GM19238 (cell line): Measurements from ENCODE around the gene CHCHD6.

Experiments used
- DNase-seq: peaks from one replicate; pipeline ENCODE4 v3.0.0; 2011; ENCODE audit warnings: low spot score; ENCODE audit not compliant: insufficient read length

The CHCHD6 gene

GRCh38 chr3:126668450-126669401 is 35.3 kb upstream of the CHCHD6 start:
- DNase-seq: no peak

- DNase-seq: no peak
Measured at GRCh38 chr3:126671521-126671920, 32.5 kb upstream of the CHCHD6 start.

DNA sequence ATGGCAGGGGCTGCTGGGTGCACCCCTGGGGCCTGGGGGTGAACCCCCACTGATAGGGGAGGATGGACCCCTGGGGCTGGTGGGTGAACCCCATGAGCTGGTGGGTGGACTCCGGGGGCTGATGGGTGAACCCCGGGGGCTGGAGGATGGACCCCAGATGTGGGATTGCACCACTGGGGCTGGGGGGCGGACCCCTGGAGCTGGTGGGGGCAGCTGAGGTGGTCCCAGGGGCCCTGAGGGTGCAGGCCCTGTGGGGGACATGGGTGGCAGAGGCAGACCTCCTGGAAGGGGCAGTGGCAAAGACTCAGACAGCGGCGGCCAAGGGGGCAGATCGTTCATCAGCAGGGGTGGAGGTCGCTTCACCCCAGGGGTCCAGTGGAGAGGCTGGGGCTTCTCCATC is 31.7 kb upstream of the CHCHD6 start:
- no peak for DNase-seq

DNA sequence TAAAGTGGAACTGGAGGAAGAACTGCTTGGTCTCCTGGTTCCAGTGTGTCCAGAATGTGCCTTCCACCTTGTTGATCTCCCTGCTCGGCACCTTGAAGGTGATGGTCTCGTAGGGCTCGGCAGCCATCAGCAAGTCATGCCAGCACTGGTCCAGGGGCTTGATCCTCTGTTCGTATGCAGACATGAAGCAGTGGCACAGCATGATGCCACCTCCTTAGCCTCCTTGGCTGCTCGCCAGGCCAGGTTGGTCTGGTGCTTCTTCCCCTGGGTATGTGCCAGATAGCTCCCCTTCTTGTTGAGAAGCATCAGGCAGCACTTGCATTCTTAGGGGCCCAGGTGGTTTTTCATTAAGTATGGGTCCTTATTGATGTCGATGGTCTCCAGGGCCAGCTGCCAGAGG is 31.3 kb upstream of the CHCHD6 start:
- DNase-seq: no peak

DNA sequence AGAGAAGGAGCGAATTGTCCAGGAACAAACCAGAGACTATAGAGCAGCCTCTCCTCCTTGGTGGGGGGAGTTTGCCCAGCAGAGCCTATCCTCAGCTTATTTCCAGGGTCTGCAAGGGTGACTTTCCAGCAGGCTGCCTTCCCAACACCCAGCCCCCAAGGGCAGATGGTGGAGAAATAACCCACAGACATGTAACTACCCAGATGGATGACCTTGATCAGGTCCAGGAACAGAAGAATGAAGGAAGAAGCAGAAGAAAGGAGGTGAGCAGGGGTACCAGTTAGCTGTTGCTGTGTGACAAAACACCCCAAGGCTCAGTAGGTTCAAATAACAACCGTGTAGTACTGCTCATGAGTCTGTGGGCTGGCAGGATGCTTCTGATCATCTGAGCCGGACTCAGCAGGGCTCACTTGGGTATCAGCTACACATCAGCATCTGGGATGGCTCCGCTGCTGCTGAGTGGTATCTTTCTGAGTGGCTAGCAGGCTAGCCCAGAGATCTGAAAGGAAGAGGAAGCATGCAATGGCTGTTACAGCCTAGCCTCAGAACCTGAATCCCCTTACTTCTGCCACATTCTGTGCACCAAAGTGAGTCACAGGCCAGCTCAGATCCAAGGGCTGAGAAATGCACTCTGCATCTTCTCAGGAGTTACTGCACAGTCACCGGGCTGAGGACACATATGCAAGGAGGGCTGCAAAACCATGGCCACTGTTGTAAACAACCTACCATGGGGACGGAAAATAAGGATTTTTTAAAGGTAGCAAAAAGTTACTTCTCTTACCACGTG is 26.9 kb upstream of the CHCHD6 start:
- DNase-seq: no peak

DNA sequence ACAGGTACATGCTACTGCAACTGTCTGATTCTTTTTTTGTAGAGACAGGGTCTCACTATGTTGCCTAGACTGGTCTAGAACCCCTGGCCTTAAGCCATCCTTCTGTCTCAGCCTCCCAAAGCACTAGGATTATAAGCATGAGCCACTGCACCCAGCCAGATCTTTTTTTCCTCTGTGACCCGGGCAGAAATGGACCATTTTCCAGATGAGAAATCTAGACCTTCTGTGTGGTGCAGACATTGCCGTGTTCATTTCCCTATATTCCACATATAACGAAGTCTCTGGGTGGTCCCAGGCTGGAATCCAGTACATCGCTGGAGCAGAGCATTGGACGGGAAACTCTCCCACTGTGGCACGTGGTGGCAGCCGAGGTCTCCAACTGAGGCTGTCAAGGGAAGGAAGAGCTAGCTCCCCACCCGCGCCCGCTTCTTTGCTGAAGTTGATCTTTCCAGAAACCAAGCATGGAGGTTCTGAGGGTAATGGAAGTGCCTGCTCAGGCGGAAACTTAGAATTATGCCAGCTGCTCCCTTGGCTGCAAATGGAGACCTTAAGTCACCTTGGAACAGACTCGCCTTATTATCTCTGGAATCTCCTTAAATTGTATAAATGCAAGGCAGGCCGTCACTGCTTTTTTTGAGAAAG is 26.1 kb upstream of the CHCHD6 start:
- no peak for DNase-seq

GRCh38 chr3:126678693-126679317 is 25.2 kb upstream of the CHCHD6 start:
- DNase-seq: no peak

GRCh38 chr3:126679318-126679751 is 24.7 kb upstream of the CHCHD6 start:
- DNase-seq: peak; percentile 69

DNA sequence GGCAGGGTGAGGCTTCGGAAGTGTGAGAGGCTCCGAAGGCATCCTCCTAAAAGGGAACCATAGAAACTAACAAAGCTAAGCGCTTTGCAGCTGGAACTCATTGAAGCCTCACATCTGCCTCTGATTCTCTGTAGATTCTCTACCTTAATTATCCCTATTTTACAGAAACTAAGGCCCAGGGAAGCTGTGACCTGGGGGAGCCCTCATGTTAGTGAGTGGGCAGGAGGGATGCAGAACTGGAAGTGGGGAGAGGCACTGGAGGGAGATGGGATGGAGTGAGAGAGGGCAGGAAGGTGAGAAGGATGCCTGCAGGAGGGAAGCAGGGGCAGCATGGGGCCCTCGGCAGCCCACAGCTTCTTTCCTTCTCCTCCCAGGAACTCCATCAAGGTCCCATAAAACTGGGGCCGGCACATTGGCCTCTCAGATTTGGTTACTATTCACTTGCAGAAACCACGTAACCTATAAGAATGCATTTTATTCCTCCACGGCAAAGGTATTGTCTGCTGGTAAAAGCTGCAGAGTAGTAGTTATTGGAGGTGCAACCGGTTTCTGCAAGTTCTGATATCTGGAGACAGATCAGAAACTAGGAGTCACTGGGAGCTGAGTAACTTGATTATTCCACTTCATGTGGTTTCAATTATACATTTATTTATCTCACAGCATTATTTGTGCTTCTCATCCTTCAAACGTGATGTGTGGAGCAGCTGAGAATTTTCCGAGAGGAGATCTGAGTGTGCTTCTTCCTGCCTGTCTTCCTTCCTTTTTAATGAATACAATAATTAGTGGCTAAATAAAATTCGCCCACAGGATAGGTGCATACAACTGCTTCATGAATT is 24.0 kb upstream of the CHCHD6 start:
- DNase-seq: no peak

GRCh38 chr3:126680667-126681055 is 23.4 kb upstream of the CHCHD6 start:
- DNase-seq: no peak

- DNase-seq: no peak
Measured at GRCh38 chr3:126682009-126682408, 22.0 kb upstream of the CHCHD6 start.

GRCh38 chr3:126683069-126683468 is 21.0 kb upstream of the CHCHD6 start:
- no peak for DNase-seq

GRCh38 chr3:126684218-126684751 is 19.8 kb upstream of the CHCHD6 start:
- DNase-seq: no peak

GRCh38 chr3:126685021-126685420 is 19.0 kb upstream of the CHCHD6 start:
- no peak for DNase-seq

- no peak for DNase-seq
Measured at GRCh38 chr3:126685493-126685892, 18.5 kb upstream of the CHCHD6 start.

DNA sequence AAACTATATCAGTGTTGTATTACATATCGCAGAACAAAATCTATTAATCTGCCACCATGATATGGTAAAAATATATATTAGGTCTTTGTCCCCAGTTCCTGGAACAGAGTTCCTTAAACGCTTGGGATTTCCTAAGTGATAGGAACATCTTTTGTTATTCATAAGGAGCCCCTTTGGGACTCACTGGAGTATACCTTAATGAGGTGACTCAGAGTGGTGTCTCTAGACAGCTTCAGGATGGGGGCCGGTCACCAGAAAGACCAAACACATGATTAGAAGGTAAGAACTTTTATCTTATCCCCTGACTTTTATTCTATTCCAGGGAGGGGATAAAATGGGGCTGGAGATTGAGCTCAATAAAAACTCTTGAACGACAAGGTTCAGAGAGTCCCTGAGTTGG is 12.3 kb upstream of the CHCHD6 start:
- DNase-seq: no peak

GRCh38 chr3:126692858-126693257 is 11.2 kb upstream of the CHCHD6 start:
- no peak for DNase-seq

GRCh38 chr3:126693921-126694320 is 10.1 kb upstream of the CHCHD6 start:
- DNase-seq: no peak

DNA sequence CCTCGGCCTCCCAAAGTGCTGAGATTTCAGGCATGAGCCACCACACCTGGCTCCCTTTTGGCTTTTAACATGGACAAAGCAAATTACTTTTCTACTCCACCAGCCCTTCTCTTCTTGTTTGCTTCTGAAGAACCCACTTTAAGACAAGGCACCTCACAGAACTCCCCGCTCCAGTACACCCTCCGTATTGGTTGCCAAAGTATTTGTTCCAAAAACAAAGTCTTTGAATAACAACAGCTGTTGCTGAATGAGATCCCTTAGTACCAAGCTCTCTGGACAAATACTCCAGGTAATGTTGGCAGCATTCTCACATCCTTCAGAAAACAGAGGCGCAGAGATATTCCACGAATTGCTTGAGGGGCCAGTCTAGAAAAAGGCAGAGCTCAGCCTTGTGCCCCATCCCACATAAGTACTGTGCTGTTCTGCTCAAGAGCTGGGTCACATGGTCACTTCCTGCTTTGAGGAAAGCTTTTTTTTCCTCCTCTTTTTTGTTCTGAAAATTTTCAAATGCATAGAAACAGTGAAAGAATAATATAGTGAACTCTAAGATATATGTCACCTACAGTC is 7.3 kb upstream of the CHCHD6 start:
- DNase-seq: no peak

GRCh38 chr3:126699011-126699410 is 5.0 kb upstream of the CHCHD6 start:
- DNase-seq: no peak
